HEK293 (cell line): Measurements from ENCODE around the gene PTPN12.

Source experiments
- CTCF ChIA-PET: fragments of 350-600 bp; formaldehyde crosslinking; extraction: SDS; loops from one replicate; lab custom pipeline; 2021; ENCODE audit warnings: antibody characterized with exemption; lab: Yijun Ruan, JAX
- POLR2A ChIA-PET: fragments of 300-600 bp; formaldehyde crosslinking; extraction: SDS; loops from one replicate; lab custom pipeline; 2020; ENCODE audit warnings: antibody characterized with exemption, inconsistent platforms; lab: Yijun Ruan, JAX
- H3K27ac ChIP-seq: fragments of 200-500 bp; sonication (Bioruptor generic); 2 replicates; pipeline ENCODE4 v1.5.1; 2014; ENCODE audit warnings: low read depth, low read length, control low read depth, inconsistent platforms; ENCODE audit errors: extremely low read depth
- H3K36me3 ChIP-seq, 2 experiments: fragments of 200-500 bp in 1 of 2; sonication (Bioruptor generic) in 1 of 2; 1 replicate in 1 of 2; 2 replicates in 1 of 2; pipeline ENCODE4 v1.5.1; 2014 to 2017; ENCODE audit warnings: inconsistent platforms in 2 of 2, low read length in 2 of 2; ENCODE audit not compliant: control insufficient read depth in 2 of 2, insufficient read depth in 1 of 2
- H3K4me1 ChIP-seq: fragments of 200-500 bp; sonication (Bioruptor generic); 2 replicates; pipeline ENCODE4 v1.5.1; 2014; ENCODE audit warnings: mild to moderate bottlenecking, low read length, inconsistent platforms; ENCODE audit not compliant: control insufficient read depth, insufficient read depth
- H3K4me3 ChIP-seq: 2 replicates; pipeline ENCODE4 v1.5.1; 2011; ENCODE audit warnings: low read depth, mild to moderate bottlenecking, control low read depth, low read length, moderate library complexity
- H3K9me3 ChIP-seq: fragments of 200-500 bp; sonication (Bioruptor generic); 2 replicates; pipeline ENCODE4 v1.5.1; 2014; ENCODE audit warnings: low read depth, low read length, inconsistent platforms; ENCODE audit not compliant: control insufficient read depth, insufficient read depth
- EGR2 ChIP-seq: fragments of 450-650 bp; formaldehyde crosslinking; IDR thresholded peaks from 2 replicates; pipeline ENCODE4 v1.5.1; 2016; ENCODE audit warnings: low read depth, missing biosample characterization, missing genetic modification characterization
- GFI1B ChIP-seq: fragments of 450-650 bp; formaldehyde crosslinking; IDR thresholded peaks from 2 replicates; pipeline ENCODE4 v1.5.1; 2016; ENCODE audit warnings: missing biosample characterization, missing genetic modification characterization
- HOXD13 ChIP-seq: sonication (generic); formaldehyde crosslinking; IDR thresholded peaks from 2 replicates; pipeline ENCODE4 v1.8.0; 2022; ENCODE audit warnings: missing genetic modification reagents, borderline replicate concordance
- KLF16 ChIP-seq: fragments of 450-650 bp; formaldehyde crosslinking; IDR thresholded peaks from 2 replicates; pipeline ENCODE4 v1.5.1; 2017; ENCODE audit warnings: missing biosample characterization, missing genetic modification characterization
- REPIN1 ChIP-seq: fragments of 450-650 bp; formaldehyde crosslinking; IDR thresholded peaks from 2 replicates; pipeline ENCODE4 v1.5.1; 2017; ENCODE audit warnings: missing biosample characterization, missing genetic modification characterization, low read depth
- SCRT1 ChIP-seq: fragments of 450-650 bp; formaldehyde crosslinking; IDR thresholded peaks from 2 replicates; pipeline ENCODE4 v1.5.1; 2016; ENCODE audit warnings: missing biosample characterization, missing genetic modification characterization, borderline replicate concordance
- TCF7L2 ChIP-seq: IDR thresholded peaks from 2 replicates; pipeline ENCODE4 v1.6.1; 2011; ENCODE audit warnings: low read depth, mild to moderate bottlenecking, inconsistent platforms, low read length, moderate library complexity, borderline replicate concordance
- ZBTB8A ChIP-seq: fragments of 450-650 bp; formaldehyde crosslinking; IDR thresholded peaks from 2 replicates; pipeline ENCODE4 v1.5.1; 2016; ENCODE audit warnings: missing biosample characterization, missing genetic modification characterization
- ZNF140 ChIP-seq: fragments of 450-650 bp; formaldehyde crosslinking; IDR thresholded peaks from 2 replicates; pipeline ENCODE4 v1.5.1; 2016; ENCODE audit warnings: missing biosample characterization, missing genetic modification characterization
- ZNF157 ChIP-seq: fragments of 450-650 bp; formaldehyde crosslinking; IDR thresholded peaks from 2 replicates; pipeline ENCODE4 v1.5.1; 2016; ENCODE audit warnings: missing biosample characterization, missing genetic modification characterization
- ZNF202 ChIP-seq: fragments of 450-650 bp; formaldehyde crosslinking; IDR thresholded peaks from 2 replicates; pipeline ENCODE4 v1.5.1; 2016; ENCODE audit warnings: missing biosample characterization, missing genetic modification characterization, borderline replicate concordance
- ZNF354C ChIP-seq: fragments of 450-650 bp; formaldehyde crosslinking; IDR thresholded peaks from 2 replicates; pipeline ENCODE4 v1.5.1; 2016; ENCODE audit warnings: missing biosample characterization, missing genetic modification characterization, low read depth, borderline replicate concordance
- ZNF37A ChIP-seq: fragments of 450-650 bp; IDR thresholded peaks from 2 replicates; pipeline ENCODE4 v1.5.1; 2018; ENCODE audit warnings: missing biosample characterization, missing genetic modification characterization
- ZNF423 ChIP-seq: fragments of 450-650 bp; formaldehyde crosslinking; IDR thresholded peaks from 2 replicates; pipeline ENCODE4 v1.5.1; 2016; ENCODE audit warnings: missing biosample characterization, missing genetic modification characterization
- ZNF501 ChIP-seq: fragments of 450-650 bp; formaldehyde crosslinking; IDR thresholded peaks from 2 replicates; pipeline ENCODE4 v1.5.1; 2016; ENCODE audit warnings: missing biosample characterization, missing genetic modification characterization
- ZNF548 ChIP-seq: fragments of 450-650 bp; formaldehyde crosslinking; IDR thresholded peaks from 2 replicates; pipeline ENCODE4 v1.5.1; 2016; ENCODE audit warnings: missing biosample characterization, missing genetic modification characterization
- ZNF549 ChIP-seq: fragments of 450-650 bp; IDR thresholded peaks from 2 replicates; pipeline ENCODE4 v1.5.1; 2018; ENCODE audit warnings: missing biosample characterization, missing genetic modification characterization, mild to moderate bottlenecking, inconsistent platforms, moderate library complexity
- ZNF555 ChIP-seq: fragments of 450-650 bp; formaldehyde crosslinking; conservative IDR thresholded peaks from 2 replicates; pipeline ENCODE4 v1.5.1; 2017; ENCODE audit warnings: missing biosample characterization, mild to moderate bottlenecking, missing genetic modification characterization, inconsistent platforms
- ZNF560 ChIP-seq: fragments of 450-650 bp; formaldehyde crosslinking; IDR thresholded peaks from 2 replicates; pipeline ENCODE4 v1.5.1; 2017; ENCODE audit warnings: missing biosample characterization, missing genetic modification characterization, borderline replicate concordance
- ZNF670 ChIP-seq: fragments of 450-650 bp; formaldehyde crosslinking; IDR thresholded peaks from 2 replicates; pipeline ENCODE4 v1.5.1; 2016; ENCODE audit warnings: missing biosample characterization, missing genetic modification characterization, low read depth
- TF ChIP-seq, protein P1 (sequence below): fragments of 450-650 bp; formaldehyde crosslinking; IDR thresholded peaks from 2 replicates; pipeline ENCODE4 v1.5.1; 2016; ENCODE audit warnings: missing biosample characterization, missing genetic modification characterization
- TF ChIP-seq, protein P2 (sequence below): fragments of 450-650 bp; formaldehyde crosslinking; IDR thresholded peaks from 2 replicates; pipeline ENCODE4 v1.5.1; 2016; ENCODE audit warnings: missing biosample characterization, missing genetic modification characterization
- TF ChIP-seq, protein P3 (sequence below): fragments of 450-650 bp; formaldehyde crosslinking; IDR thresholded peaks from 2 replicates; pipeline ENCODE4 v1.5.1; 2016; ENCODE audit warnings: missing biosample characterization, missing genetic modification characterization
- TF ChIP-seq, protein P4 (sequence below): fragments of 450-650 bp; formaldehyde crosslinking; IDR thresholded peaks from 2 replicates; pipeline ENCODE4 v1.5.1; 2016; ENCODE audit warnings: missing biosample characterization, missing genetic modification characterization
- TF ChIP-seq, protein P5 (sequence below): fragments of 450-650 bp; formaldehyde crosslinking; IDR thresholded peaks from 2 replicates; pipeline ENCODE4 v1.5.1; 2016; ENCODE audit warnings: missing biosample characterization, missing genetic modification characterization

Gene PTPN12

DNA sequence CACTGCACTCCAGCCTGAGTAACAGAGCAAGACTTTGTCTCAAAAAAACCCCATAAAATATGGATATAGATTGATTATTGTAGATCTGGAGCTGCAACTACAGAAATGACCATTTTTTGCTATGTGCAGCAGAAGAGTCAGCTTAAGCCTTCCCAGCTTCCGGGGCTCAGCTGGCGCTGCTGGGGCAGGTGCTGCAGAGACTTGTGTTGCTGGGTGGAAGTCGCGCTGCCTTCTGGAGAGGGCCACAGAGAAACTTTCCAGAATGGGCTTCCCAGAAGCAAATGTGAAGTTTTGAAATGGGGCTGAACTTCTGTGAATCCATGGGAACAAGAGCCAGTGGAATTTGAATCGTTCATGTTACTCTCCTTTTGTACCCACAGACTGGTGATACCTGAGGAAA, 121.8 kb downstream of the PTPN12 start:
- Histone ChIP-seq H3K4me1 (no peaks in the 10 kb centered on the region), H3K36me3 (peaks cover 3 to 11% of the 10 kb centered on the region in 2 experiments; a peak in 2 of 3 replicates), H3K27ac (no peak overlapping the region), H3K9me3 (no peaks in the 10 kb centered on the region), H3K4me3 (no peak overlapping the region)
- TF ChIP-seq ZNF555 (tag by site-specific recombination): no peak
- TF ChIP-seq, protein P1, sequence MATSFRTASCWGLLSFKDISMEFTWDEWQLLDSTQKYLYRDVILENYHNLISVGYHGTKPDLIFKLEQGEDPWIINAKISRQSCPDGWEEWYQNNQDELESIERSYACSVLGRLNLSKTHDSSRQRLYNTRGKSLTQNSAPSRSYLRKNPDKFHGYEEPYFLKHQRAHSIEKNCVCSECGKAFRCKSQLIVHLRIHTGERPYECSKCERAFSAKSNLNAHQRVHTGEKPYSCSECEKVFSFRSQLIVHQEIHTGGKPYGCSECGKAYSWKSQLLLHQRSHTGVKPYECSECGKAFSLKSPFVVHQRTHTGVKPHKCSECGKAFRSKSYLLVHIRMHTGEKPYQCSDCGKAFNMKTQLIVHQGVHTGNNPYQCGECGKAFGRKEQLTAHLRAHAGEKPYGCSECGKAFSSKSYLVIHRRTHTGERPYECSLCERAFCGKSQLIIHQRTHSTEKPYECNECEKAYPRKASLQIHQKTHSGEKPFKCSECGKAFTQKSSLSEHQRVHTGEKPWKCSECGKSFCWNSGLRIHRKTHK: no peak
- no peak for TF ChIP-seq ZNF157 (tag by site-specific recombination)
- TF ChIP-seq ZBTB8A (tag by site-specific recombination): no peak
- no peak for TF ChIP-seq GFI1B (tag by site-specific recombination)
- TF ChIP-seq, protein P2, sequence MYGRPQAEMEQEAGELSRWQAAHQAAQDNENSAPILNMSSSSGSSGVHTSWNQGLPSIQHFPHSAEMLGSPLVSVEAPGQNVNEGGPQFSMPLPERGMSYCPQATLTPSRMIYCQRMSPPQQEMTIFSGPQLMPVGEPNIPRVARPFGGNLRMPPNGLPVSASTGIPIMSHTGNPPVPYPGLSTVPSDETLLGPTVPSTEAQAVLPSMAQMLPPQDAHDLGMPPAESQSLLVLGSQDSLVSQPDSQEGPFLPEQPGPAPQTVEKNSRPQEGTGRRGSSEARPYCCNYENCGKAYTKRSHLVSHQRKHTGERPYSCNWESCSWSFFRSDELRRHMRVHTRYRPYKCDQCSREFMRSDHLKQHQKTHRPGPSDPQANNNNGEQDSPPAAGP (tag by site-specific recombination): no peak
- TF ChIP-seq ZNF140 (tag by site-specific recombination): no peak
- no peak for TF ChIP-seq ZNF501 (tag by site-specific recombination)
- no peak for TF ChIP-seq ZNF37A (tag by site-specific recombination)
- no peak for TF ChIP-seq ZNF549 (tag by site-specific recombination)
- no peak for TF ChIP-seq SCRT1 (tag by site-specific recombination)
- TF ChIP-seq EGR2 (tag by site-specific recombination): no peak
- TF ChIP-seq ZNF670 (tag by site-specific recombination): no peak
- TF ChIP-seq KLF16 (tag by site-specific recombination): no peak
- TF ChIP-seq, protein P3, sequence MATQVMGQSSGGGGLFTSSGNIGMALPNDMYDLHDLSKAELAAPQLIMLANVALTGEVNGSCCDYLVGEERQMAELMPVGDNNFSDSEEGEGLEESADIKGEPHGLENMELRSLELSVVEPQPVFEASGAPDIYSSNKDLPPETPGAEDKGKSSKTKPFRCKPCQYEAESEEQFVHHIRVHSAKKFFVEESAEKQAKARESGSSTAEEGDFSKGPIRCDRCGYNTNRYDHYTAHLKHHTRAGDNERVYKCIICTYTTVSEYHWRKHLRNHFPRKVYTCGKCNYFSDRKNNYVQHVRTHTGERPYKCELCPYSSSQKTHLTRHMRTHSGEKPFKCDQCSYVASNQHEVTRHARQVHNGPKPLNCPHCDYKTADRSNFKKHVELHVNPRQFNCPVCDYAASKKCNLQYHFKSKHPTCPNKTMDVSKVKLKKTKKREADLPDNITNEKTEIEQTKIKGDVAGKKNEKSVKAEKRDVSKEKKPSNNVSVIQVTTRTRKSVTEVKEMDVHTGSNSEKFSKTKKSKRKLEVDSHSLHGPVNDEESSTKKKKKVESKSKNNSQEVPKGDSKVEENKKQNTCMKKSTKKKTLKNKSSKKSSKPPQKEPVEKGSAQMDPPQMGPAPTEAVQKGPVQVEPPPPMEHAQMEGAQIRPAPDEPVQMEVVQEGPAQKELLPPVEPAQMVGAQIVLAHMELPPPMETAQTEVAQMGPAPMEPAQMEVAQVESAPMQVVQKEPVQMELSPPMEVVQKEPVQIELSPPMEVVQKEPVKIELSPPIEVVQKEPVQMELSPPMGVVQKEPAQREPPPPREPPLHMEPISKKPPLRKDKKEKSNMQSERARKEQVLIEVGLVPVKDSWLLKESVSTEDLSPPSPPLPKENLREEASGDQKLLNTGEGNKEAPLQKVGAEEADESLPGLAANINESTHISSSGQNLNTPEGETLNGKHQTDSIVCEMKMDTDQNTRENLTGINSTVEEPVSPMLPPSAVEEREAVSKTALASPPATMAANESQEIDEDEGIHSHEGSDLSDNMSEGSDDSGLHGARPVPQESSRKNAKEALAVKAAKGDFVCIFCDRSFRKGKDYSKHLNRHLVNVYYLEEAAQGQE (tag by site-specific recombination): no peak
- TF ChIP-seq ZNF548: no peak
- no peak for TF ChIP-seq ZNF423 (tag by site-specific recombination)
- no peak for TF ChIP-seq ZNF560 (tag by site-specific recombination)
- ChIA-PET POLR2A (interaction anchor here (0.7 kb wide), 1 partner anchor 572 kb away, joined by 4 read pairs; no protein-coding TSS in a partner anchor), CTCF (interaction anchor here (0.7 to 4.6 kb wide), 9 partner anchors 15 to 381 kb away, joined by 3 to 49 read pairs (median 8); no protein-coding TSS in a partner anchor)

DNA sequence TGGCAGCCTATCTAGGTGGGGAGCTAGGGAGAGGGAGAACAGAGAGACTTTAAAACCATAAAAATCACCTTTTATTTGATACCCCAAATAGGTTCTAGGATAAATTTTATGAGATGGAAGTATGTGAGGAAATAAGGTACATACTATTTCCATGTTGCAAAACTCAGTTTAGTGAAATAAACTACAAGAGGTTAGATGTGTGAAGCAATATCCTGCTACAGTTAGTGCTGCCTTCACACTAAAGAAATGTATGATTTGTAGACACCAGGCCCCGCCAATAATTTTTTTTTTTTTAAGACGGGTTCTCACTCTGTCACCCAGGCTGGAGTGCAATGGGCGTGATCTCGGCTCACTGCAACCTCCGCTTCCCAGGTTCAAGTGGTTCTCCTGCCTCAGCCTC, 124.7 kb downstream of the PTPN12 start:
- no peak overlapping the region for H3K4me3 ChIP-seq
- CTCF ChIA-PET: interaction anchor here (0.6 to 2.6 kb wide), 4 partner anchors 10 to 345 kb away, joined by 3 to 17 read pairs (median 4); no protein-coding TSS in a partner anchor
- TF ChIP-seq, protein P4, sequence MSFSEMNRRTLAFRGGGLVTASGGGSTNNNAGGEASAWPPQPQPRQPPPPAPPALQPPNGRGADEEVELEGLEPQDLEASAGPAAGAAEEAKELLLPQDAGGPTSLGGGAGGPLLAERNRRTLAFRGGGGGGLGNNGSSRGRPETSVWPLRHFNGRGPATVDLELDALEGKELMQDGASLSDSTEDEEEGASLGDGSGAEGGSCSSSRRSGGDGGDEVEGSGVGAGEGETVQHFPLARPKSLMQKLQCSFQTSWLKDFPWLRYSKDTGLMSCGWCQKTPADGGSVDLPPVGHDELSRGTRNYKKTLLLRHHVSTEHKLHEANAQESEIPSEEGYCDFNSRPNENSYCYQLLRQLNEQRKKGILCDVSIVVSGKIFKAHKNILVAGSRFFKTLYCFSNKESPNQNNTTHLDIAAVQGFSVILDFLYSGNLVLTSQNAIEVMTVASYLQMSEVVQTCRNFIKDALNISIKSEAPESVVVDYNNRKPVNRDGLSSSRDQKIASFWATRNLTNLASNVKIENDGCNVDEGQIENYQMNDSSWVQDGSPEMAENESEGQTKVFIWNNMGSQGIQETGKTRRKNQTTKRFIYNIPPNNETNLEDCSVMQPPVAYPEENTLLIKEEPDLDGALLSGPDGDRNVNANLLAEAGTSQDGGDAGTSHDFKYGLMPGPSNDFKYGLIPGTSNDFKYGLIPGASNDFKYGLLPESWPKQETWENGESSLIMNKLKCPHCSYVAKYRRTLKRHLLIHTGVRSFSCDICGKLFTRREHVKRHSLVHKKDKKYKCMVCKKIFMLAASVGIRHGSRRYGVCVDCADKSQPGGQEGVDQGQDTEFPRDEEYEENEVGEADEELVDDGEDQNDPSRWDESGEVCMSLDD (tag by site-specific recombination): no peak
- TF ChIP-seq REPIN1 (tag by site-specific recombination): no peak
- no peak for TF ChIP-seq TCF7L2
- TF ChIP-seq ZNF202 (tag by site-specific recombination): no peak
- no peak for TF ChIP-seq HOXD13 (CRISPR knock-in tag)
- TF ChIP-seq ZNF555 (tag by site-specific recombination): no peak
- no peak for TF ChIP-seq ZNF354C (tag by site-specific recombination)
- TF ChIP-seq, protein P5, sequence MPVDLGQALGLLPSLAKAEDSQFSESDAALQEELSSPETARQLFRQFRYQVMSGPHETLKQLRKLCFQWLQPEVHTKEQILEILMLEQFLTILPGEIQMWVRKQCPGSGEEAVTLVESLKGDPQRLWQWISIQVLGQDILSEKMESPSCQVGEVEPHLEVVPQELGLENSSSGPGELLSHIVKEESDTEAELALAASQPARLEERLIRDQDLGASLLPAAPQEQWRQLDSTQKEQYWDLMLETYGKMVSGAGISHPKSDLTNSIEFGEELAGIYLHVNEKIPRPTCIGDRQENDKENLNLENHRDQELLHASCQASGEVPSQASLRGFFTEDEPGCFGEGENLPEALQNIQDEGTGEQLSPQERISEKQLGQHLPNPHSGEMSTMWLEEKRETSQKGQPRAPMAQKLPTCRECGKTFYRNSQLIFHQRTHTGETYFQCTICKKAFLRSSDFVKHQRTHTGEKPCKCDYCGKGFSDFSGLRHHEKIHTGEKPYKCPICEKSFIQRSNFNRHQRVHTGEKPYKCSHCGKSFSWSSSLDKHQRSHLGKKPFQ (tag by site-specific recombination): no peak

More for the DNA sequence above, 124.7 kb downstream of the PTPN12 start:
- H3K36me3 ChIP-seq: peaks cover 0 to 5% of the 10 kb centered on the region in 2 experiments; a peak in 1 of 3 replicates
- no peak overlapping the region for H3K27ac ChIP-seq
- POLR2A ChIA-PET: no interaction called here
- H3K9me3 ChIP-seq: no peaks in the 10 kb centered on the region
- no peaks in the 10 kb centered on the region for H3K4me1 ChIP-seq
